ENCODE results near the gene SGK1.

- TF ChIP-seq CTCF (optimal IDR thresholded peaks at IDR 0.05 in 1 of 3, IDR thresholded peaks at IDR 0.05 in 1 of 3, conservative IDR thresholded peaks at IDR 0.05 in 1 of 3; ENCODE audit: extremely low read depth in 1 of 3, insufficient read depth in 2 of 3, low read length in 3 of 3) (no peak), EZH2 (IDR thresholded peaks at IDR 0.05; ENCODE audit: low read length) (no peak)
Observed at GRCh38 chr6:134247844-134248580, 69.9 kb downstream of the SGK1 start.

All from keratinocyte (primary cell).